WTC11 (cell line): ENCODE results near the gene POLA1. TPM values are rescaled to one million over a fixed set of nuclear protein-coding genes. Genes with fewer than 3 reads are reported as not detected.

Source experiments
- ATAC-seq: fragments of 200-7000 bp; cut with Tn5 transposase; 2 replicates; pipeline ENCODE4 v1.10.0; 2021; ENCODE audit warnings: mild to moderate bottlenecking, moderate library complexity
- CTCF ChIA-PET: fragments of 300-600 bp; sonication (Branson Sonifier 250); formaldehyde crosslinking; loops from one replicate; lab custom pipeline; 2021; ENCODE audit warnings: antibody characterized with exemption; lab: Charles Lee
- POLR2A ChIA-PET: fragments of 350-600 bp; sonication (Branson Sonifier 250); formaldehyde crosslinking; loops from one replicate; lab custom pipeline; 2021; ENCODE audit warnings: antibody characterized with exemption; lab: Charles Lee
- DNase-seq: peaks from one replicate; pipeline ENCODE4 v3.0.0; 2021; ENCODE audit warnings: low spot score
- H3K27ac Mint-ChIP-seq: 2 replicates; pipeline ENCODE4 v1.8.0; 2021; ENCODE audit warnings: mixed read lengths
- H3K27me3 Mint-ChIP-seq: 2 replicates; pipeline ENCODE4 v1.8.0; 2021; ENCODE audit warnings: low read depth, mild to moderate bottlenecking, moderate library complexity, mixed read lengths
- H3K36me3 Mint-ChIP-seq: 2 replicates; pipeline ENCODE4 v1.8.0; 2021; ENCODE audit warnings: mixed read lengths
- H3K4me1 Mint-ChIP-seq: 2 replicates; pipeline ENCODE4 v1.8.0; 2022; ENCODE audit warnings: mixed read lengths
- H3K4me3 Mint-ChIP-seq: 2 replicates; pipeline ENCODE4 v1.8.0; 2021; ENCODE audit warnings: mild to moderate bottlenecking, moderate library complexity, mixed read lengths
- H3K9me3 Mint-ChIP-seq: 2 replicates; pipeline ENCODE4 v1.8.0; 2021; ENCODE audit warnings: mixed read lengths
- ATF2 ChIP-seq: sonication (generic); formaldehyde crosslinking; IDR thresholded peaks from 2 replicates; pipeline ENCODE4 v1.8.1; 2022; ENCODE audit warnings: low read depth, missing genetic modification reagents, borderline replicate concordance
- ATF3 ChIP-seq: sonication (generic); formaldehyde crosslinking; conservative IDR thresholded peaks from 2 replicates; pipeline ENCODE4 v1.8.1; 2022; ENCODE audit warnings: mild to moderate bottlenecking, missing genetic modification reagents
- CBFB ChIP-seq: sonication (generic); formaldehyde crosslinking; IDR thresholded peaks from 2 replicates; pipeline ENCODE4 v1.8.1; 2022; ENCODE audit warnings: mild to moderate bottlenecking, low read depth, missing genetic modification reagents
- CDX4 ChIP-seq: fragments of 250-450 bp; sonication (Bioruptor Pico); IDR thresholded peaks from 2 replicates; pipeline ENCODE4 v1.9.0; 2021; ENCODE audit warnings: moderate library complexity, mild to moderate bottlenecking, inconsistent platforms, borderline replicate concordance
- CREM ChIP-seq: sonication (generic); formaldehyde crosslinking; IDR thresholded peaks from 2 replicates; pipeline ENCODE4 v1.8.1; 2022; ENCODE audit warnings: mild to moderate bottlenecking, missing genetic modification reagents, moderate library complexity
- CTCF ChIP-seq: fragments of 200-600 bp; IDR thresholded peaks from 2 replicates; pipeline ENCODE4 v1.8.0; 2022; ENCODE audit warnings: antibody characterized with exemption
- E2F1 ChIP-seq: sonication (generic); formaldehyde crosslinking; IDR thresholded peaks from 2 replicates; pipeline ENCODE4 v1.8.0; 2022; ENCODE audit warnings: mild to moderate bottlenecking, missing genetic modification reagents
- ETV6 ChIP-seq: sonication (generic); formaldehyde crosslinking; IDR thresholded peaks from 2 replicates; pipeline ENCODE4 v1.8.1; 2022; ENCODE audit warnings: mild to moderate bottlenecking, missing genetic modification reagents
- GABPB1 ChIP-seq: sonication (generic); formaldehyde crosslinking; IDR thresholded peaks from 2 replicates; pipeline ENCODE4 v1.8.1; 2023; ENCODE audit warnings: mild to moderate bottlenecking, missing genetic modification reagents
- GRHL2 ChIP-seq: fragments of 250-450 bp; sonication (Bioruptor Pico); IDR thresholded peaks from 2 replicates; pipeline ENCODE4 v1.8.0; 2022; ENCODE audit warnings: mild to moderate bottlenecking, moderate library complexity; ENCODE audit not compliant: insufficient replicate concordance, severe bottlenecking
- HMGXB4 ChIP-seq: sonication (generic); formaldehyde crosslinking; IDR thresholded peaks from 2 replicates; pipeline ENCODE4 v1.8.1; 2023; ENCODE audit warnings: mild to moderate bottlenecking, moderate library complexity, missing genetic modification reagents
- IRF2 ChIP-seq: sonication (generic); formaldehyde crosslinking; IDR thresholded peaks from 2 replicates; pipeline ENCODE4 v1.8.0; 2022; ENCODE audit warnings: low read depth, missing genetic modification reagents, borderline replicate concordance
- JAZF1 ChIP-seq: fragments of 250-450 bp; sonication (Bioruptor Pico); IDR thresholded peaks from 2 replicates; pipeline ENCODE4 v1.9.0; 2021; ENCODE audit warnings: moderate library complexity, mild to moderate bottlenecking, inconsistent platforms
- JUN ChIP-seq: sonication (generic); formaldehyde crosslinking; IDR thresholded peaks from 2 replicates; pipeline ENCODE4 v1.8.0; 2023; ENCODE audit warnings: mild to moderate bottlenecking, missing genetic modification reagents
- MAX ChIP-seq: sonication (generic); formaldehyde crosslinking; IDR thresholded peaks from 2 replicates; pipeline ENCODE4 v1.8.0; 2022; ENCODE audit warnings: mild to moderate bottlenecking, missing genetic modification reagents
- NFYB ChIP-seq: sonication (generic); formaldehyde crosslinking; conservative IDR thresholded peaks from 2 replicates; pipeline ENCODE4 v1.8.0; 2022; ENCODE audit warnings: low read depth, missing genetic modification reagents
- OVOL2 ChIP-seq: fragments of 250-450 bp; sonication (Bioruptor Pico); IDR thresholded peaks from 2 replicates; pipeline ENCODE4 v1.9.0; 2021; ENCODE audit warnings: mild to moderate bottlenecking, borderline replicate concordance
- PRRX2 ChIP-seq: fragments of 250-450 bp; sonication (Bioruptor Pico); IDR thresholded peaks from 2 replicates; pipeline ENCODE4 v1.8.0; 2021; ENCODE audit warnings: mild to moderate bottlenecking
- RORB ChIP-seq: fragments of 250-450 bp; sonication (Bioruptor Pico); IDR thresholded peaks from 2 replicates; pipeline ENCODE4 v1.9.0; 2021; ENCODE audit warnings: mild to moderate bottlenecking
- SMAD4 ChIP-seq: sonication (generic); formaldehyde crosslinking; IDR thresholded peaks from 2 replicates; pipeline ENCODE4 v1.8.0; 2022; ENCODE audit warnings: mild to moderate bottlenecking, missing genetic modification reagents
- TEAD1 ChIP-seq: sonication (generic); formaldehyde crosslinking; IDR thresholded peaks from 2 replicates; pipeline ENCODE4 v1.8.0; 2022; ENCODE audit warnings: mild to moderate bottlenecking, missing genetic modification reagents
- TEAD4 ChIP-seq: sonication (generic); formaldehyde crosslinking; IDR thresholded peaks from 2 replicates; pipeline ENCODE4 v1.8.0; 2022; ENCODE audit warnings: mild to moderate bottlenecking, missing genetic modification reagents
- ZNF263 ChIP-seq: sonication (generic); formaldehyde crosslinking; IDR thresholded peaks from 2 replicates; pipeline ENCODE4 v1.8.1; 2022; ENCODE audit warnings: low read depth, mild to moderate bottlenecking, moderate library complexity, missing genetic modification reagents
- ZNF281 ChIP-seq: sonication (generic); formaldehyde crosslinking; IDR thresholded peaks from 2 replicates; pipeline ENCODE4 v1.8.0; 2023; ENCODE audit warnings: mild to moderate bottlenecking, missing genetic modification reagents
- ZNF416 ChIP-seq: fragments of 250-450 bp; sonication (Bioruptor Pico); IDR thresholded peaks from 2 replicates; pipeline ENCODE4 v1.9.0; 2021; ENCODE audit warnings: mild to moderate bottlenecking, inconsistent platforms
- ZNF671 ChIP-seq: fragments of 250-450 bp; sonication (Bioruptor Pico); IDR thresholded peaks from 2 replicates; pipeline ENCODE4 v1.8.0; 2021; ENCODE audit warnings: mild to moderate bottlenecking
- total RNA-seq: library from RNA; stranded (reverse); gene quantifications from 3 replicates; pipeline ENCODE4 v1.2.3, GENCODE V29; 2021

POLA1 gene
- total RNA-seq, 1 experiment from 2014 or later = 29.9 TPM

GRCh38 chrX:25029288-25029825 is 335.6 kb downstream of the POLA1 start:
- Mint-ChIP-seq H3K27me3 (peaks cover 8% of the 10 kb centered on the region), H3K36me3 (no peaks in the 10 kb centered on the region), H3K4me1 (peaks cover 23% of the 10 kb centered on the region), H3K4me3 (no peak overlapping the region), H3K9me3 (no peaks in the 10 kb centered on the region), H3K27ac (no peak overlapping the region)
- DNase-seq (no peak), ATAC-seq (no peak)
- ChIA-PET POLR2A (no interaction called here), CTCF (interaction anchor here (1.0 kb wide), 1 partner anchor 115 kb away, joined by 3 read pairs; no protein-coding TSS in a partner anchor)
- no peak for TF ChIP-seq TEAD4 (CRISPR knock-in tag)
- TF ChIP-seq ATF2 (CRISPR knock-in tag) = no peak
- TF ChIP-seq GABPB1 (CRISPR knock-in tag) = no peak
- no peak for TF ChIP-seq ZNF263 (CRISPR knock-in tag)
- TF ChIP-seq SMAD4 (CRISPR knock-in tag) = no peak
- TF ChIP-seq TEAD1 = no peak
- no peak for TF ChIP-seq CDX4 (CRISPR knock-in tag)
- no peak for TF ChIP-seq CREM (CRISPR knock-in tag)
- TF ChIP-seq ATF3 = no peak
- no peak for TF ChIP-seq GRHL2
- no peak for TF ChIP-seq ZNF416
- no peak for TF ChIP-seq ZNF281 (CRISPR knock-in tag)
- no peak for TF ChIP-seq JAZF1
- TF ChIP-seq IRF2 (CRISPR knock-in tag) = no peak
- no peak for TF ChIP-seq ZNF671 (CRISPR knock-in tag)
- no peak for TF ChIP-seq ETV6

GRCh38 chrX:25034889-25035288 is 341.2 kb downstream of the POLA1 start:
- Mint-ChIP-seq H3K4me1 (peaks cover 3% of the 10 kb centered on the region; the same call in 1 of the 2 replicates), H3K36me3 (no peaks in the 10 kb centered on the region), H3K27ac (no peak overlapping the region), H3K4me3 (no peak overlapping the region), H3K9me3 (peaks cover 4% of the 10 kb centered on the region; the same call in 1 of the 2 replicates), H3K27me3 (no peaks in the 10 kb centered on the region)
- no peak for DNase-seq
- ChIA-PET CTCF (interaction anchor here (4.0 kb wide), 1 partner anchor 109 kb away, joined by 33 read pairs; no protein-coding TSS in a partner anchor), POLR2A (no interaction called here)
- ATAC-seq = peak; percentile 87
- TF ChIP-seq CDX4 (CRISPR knock-in tag) (no peak), JUN (CRISPR knock-in tag) (no peak), NFYB (no peak), CBFB (no peak), OVOL2 (CRISPR knock-in tag) (no peak), MAX (CRISPR knock-in tag) (no peak), HMGXB4 (CRISPR knock-in tag) (no peak), RORB (no peak), ETV6 (no peak), CTCF (no peak), E2F1 (CRISPR knock-in tag) (no peak), PRRX2 (CRISPR knock-in tag) (no peak)
